PC-3 (cell line): Measurements from ENCODE around the gene ZNF322.
"Not testable (repeated sequence)": the region's sequence is repeated elsewhere in the genome, so short reads cannot be mapped to it uniquely, and the experiment has no call there.

Source experiments
- EZH2 ChIP-seq: fragments of 300-600 bp; sonication (generic); IDR thresholded peaks from one replicate; pipeline ENCODE4 v1.6.1; 2017; ENCODE audit warnings: antibody characterized with exemption, mild to moderate bottlenecking, low read length; ENCODE audit not compliant: unreplicated experiment
- TF ChIP-seq, protein P1 (sequence below): fragments of 300-600 bp; sonication (generic); conservative IDR thresholded peaks from 2 replicates; pipeline ENCODE4 v1.5.1; 2017; ENCODE audit warnings: antibody characterized with exemption, low read depth, mild to moderate bottlenecking, low read length

- not testable (repeated sequence) for TF ChIP-seq EZH2
- TF ChIP-seq, protein P1, sequence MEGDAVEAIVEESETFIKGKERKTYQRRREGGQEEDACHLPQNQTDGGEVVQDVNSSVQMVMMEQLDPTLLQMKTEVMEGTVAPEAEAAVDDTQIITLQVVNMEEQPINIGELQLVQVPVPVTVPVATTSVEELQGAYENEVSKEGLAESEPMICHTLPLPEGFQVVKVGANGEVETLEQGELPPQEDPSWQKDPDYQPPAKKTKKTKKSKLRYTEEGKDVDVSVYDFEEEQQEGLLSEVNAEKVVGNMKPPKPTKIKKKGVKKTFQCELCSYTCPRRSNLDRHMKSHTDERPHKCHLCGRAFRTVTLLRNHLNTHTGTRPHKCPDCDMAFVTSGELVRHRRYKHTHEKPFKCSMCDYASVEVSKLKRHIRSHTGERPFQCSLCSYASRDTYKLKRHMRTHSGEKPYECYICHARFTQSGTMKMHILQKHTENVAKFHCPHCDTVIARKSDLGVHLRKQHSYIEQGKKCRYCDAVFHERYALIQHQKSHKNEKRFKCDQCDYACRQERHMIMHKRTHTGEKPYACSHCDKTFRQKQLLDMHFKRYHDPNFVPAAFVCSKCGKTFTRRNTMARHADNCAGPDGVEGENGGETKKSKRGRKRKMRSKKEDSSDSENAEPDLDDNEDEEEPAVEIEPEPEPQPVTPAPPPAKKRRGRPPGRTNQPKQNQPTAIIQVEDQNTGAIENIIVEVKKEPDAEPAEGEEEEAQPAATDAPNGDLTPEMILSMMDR = not testable (repeated sequence)
Observed at GRCh38 chr6:26682435-26683042, 23.0 kb upstream of the ZNF322 start.
